ENCODE data around the gene DCAF8L2. TPM values are rescaled to one million over a fixed set of nuclear protein-coding genes. Genes with fewer than 3 reads are reported as not detected.

DCAF8L2 gene
- total RNA-seq, 1 experiment from 2014 or later, result not detected

DNA sequence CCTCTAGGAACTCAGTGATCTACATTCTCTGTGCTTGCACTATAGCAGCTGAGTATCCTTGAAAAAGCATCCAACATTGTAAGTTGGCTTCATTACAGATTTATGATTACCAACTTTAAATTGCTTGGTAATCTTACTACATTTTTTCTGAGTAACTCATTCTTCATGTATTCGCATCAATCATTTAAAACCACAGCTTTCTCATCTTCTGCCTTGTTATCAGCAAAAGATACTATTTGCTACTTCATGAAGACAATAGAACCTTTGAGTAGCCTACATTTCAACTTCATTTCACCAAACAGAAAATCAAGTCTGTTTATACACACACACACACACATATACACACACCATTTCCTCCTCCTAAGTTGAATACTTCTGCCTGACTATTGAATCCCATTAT lies 6.2 kb upstream of the DCAF8L2 start:
- H3K27me3 ChIP-seq (ENCODE audit: low read length), result no peaks in the 10 kb centered on the region
- DNase-seq (peak; percentile 49), ATAC-seq (no peak)
- H3K79me2 ChIP-seq (ENCODE audit: low read length), result no peaks in the 10 kb centered on the region
- H2AFZ ChIP-seq (ENCODE audit: low read length), result no peak overlapping the region
- no TSS peak for BruUV-seq (replicated peaks)
- H3K4me1 ChIP-seq (ENCODE audit: insufficient read depth, low read length), result no peaks in the 10 kb centered on the region; the same call in 1 of the 2 replicates
- no peak overlapping the region for H3K27ac ChIP-seq (ENCODE audit: low read length)
- no peaks in the 10 kb centered on the region for H3K36me3 ChIP-seq (ENCODE audit: low read depth, low read length)
- no peak overlapping the region for H3K4me2 ChIP-seq (ENCODE audit: low read length)
- no peak overlapping the region for H3K9ac ChIP-seq (ENCODE audit: low read length)
- no peak overlapping the region for H3K4me3 ChIP-seq (ENCODE audit: low read length)
- TF ChIP-seq EZH2phosphoT487 (IDR thresholded peaks at IDR 0.05; ENCODE audit: borderline replicate concordance, low read length), result no peak
- no peak for TF ChIP-seq EZH2 (IDR thresholded peaks at IDR 0.05; ENCODE audit: low read length, unreplicated experiment)
- TF ChIP-seq, protein P1, sequence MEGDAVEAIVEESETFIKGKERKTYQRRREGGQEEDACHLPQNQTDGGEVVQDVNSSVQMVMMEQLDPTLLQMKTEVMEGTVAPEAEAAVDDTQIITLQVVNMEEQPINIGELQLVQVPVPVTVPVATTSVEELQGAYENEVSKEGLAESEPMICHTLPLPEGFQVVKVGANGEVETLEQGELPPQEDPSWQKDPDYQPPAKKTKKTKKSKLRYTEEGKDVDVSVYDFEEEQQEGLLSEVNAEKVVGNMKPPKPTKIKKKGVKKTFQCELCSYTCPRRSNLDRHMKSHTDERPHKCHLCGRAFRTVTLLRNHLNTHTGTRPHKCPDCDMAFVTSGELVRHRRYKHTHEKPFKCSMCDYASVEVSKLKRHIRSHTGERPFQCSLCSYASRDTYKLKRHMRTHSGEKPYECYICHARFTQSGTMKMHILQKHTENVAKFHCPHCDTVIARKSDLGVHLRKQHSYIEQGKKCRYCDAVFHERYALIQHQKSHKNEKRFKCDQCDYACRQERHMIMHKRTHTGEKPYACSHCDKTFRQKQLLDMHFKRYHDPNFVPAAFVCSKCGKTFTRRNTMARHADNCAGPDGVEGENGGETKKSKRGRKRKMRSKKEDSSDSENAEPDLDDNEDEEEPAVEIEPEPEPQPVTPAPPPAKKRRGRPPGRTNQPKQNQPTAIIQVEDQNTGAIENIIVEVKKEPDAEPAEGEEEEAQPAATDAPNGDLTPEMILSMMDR (conservative IDR thresholded peaks at IDR 0.05; ENCODE audit: low read depth, low read length), result no peak
- intact Hi-C loops (cut with micrococcal nuclease), result no loop called here
- no peaks in the 10 kb centered on the region for H3F3A ChIP-seq (ENCODE audit: low read length, unreplicated experiment)
- CTCF ChIA-PET, result no interaction called here
- POLR2A ChIA-PET (ENCODE audit: unreplicated experiment), result no interaction called here
- H3K9me3 ChIP-seq (ENCODE audit: low read length), result no peaks in the 10 kb centered on the region
- no peaks in the 10 kb centered on the region for H3K9me2 ChIP-seq (replicated peaks; ENCODE audit: low read length)
- H4K20me1 ChIP-seq (ENCODE audit: low read length), result no peaks in the 10 kb centered on the region

DNA sequence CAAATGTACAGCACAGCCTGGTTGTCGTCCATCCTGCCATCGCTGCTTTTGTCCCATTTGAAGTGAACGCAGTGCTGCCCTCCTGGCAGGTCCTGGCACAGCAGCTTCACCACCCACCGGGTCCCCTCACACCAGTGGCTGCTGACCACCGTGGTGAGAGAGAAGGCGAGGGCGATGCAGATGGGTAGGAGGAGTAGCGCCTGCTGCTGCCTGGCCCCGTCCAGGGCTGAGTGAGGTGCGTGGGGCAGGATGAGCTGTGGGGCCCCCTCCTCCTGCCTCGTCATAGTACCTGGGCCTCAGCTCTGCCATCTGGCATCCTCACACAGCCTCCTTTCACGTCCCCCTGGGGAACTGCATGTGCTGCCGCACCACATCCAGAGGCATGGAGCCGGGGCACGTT lies 1.8 kb downstream of the DCAF8L2 start:
- Histone ChIP-seq H3K36me3 (ENCODE audit: low read depth, low read length) (no peaks in the 10 kb centered on the region), H3K79me2 (ENCODE audit: low read length) (no peaks in the 10 kb centered on the region), H3F3A (ENCODE audit: low read length, unreplicated experiment) (no peaks in the 10 kb centered on the region), H3K9me3 (ENCODE audit: low read length) (no peaks in the 10 kb centered on the region), H3K9me2 (replicated peaks; ENCODE audit: low read length) (no peaks in the 10 kb centered on the region), H3K4me3 (ENCODE audit: low read length) (no peak overlapping the region), H4K20me1 (ENCODE audit: low read length) (no peaks in the 10 kb centered on the region), H3K27me3 (ENCODE audit: low read length) (no peaks in the 10 kb centered on the region), H3K4me2 (ENCODE audit: low read length) (no peak overlapping the region), H2AFZ (ENCODE audit: low read length) (no peak overlapping the region), H3K27ac (ENCODE audit: low read length) (no peak overlapping the region), H3K4me1 (ENCODE audit: insufficient read depth, low read length) (no peaks in the 10 kb centered on the region), H3K9ac (ENCODE audit: low read length) (no peak overlapping the region)
- ATAC-seq (no peak), DNase-seq (no peak)
- POLR2A ChIA-PET (ENCODE audit: unreplicated experiment), result no interaction called here
- BruUV-seq (replicated peaks), result no TSS peak
- CTCF ChIA-PET, result no interaction called here
- TF ChIP-seq EZH2phosphoT487 (IDR thresholded peaks at IDR 0.05; ENCODE audit: borderline replicate concordance, low read length), result no peak
- no peak for TF ChIP-seq EZH2 (IDR thresholded peaks at IDR 0.05; ENCODE audit: low read length, unreplicated experiment)
- TF ChIP-seq, protein P1 (conservative IDR thresholded peaks at IDR 0.05; ENCODE audit: low read depth, low read length), result no peak
- intact Hi-C loops (cut with micrococcal nuclease), result no loop called here

DNA sequence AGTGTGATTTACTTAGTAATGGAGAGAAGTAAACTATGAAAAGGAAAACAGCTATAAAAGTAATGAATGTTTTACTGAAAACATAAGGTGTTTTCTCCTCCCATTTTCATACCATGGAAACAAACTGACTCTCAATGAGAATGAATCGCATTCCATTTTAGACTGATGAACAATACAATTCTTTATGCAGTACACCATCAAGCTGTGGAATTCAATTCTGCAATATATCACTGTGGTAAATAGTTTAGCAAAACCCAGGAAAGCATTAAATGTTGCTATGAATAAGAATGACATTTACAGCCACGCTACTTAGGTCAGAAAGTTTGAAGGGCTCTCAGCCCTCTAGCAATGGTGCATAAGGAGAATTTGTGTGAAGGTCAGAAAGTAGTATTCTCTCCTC lies 7.4 kb downstream of the DCAF8L2 start:
- TF ChIP-seq EZH2phosphoT487 (IDR thresholded peaks at IDR 0.05; ENCODE audit: borderline replicate concordance, low read length), result no peak
- TF ChIP-seq, protein P1 (conservative IDR thresholded peaks at IDR 0.05; ENCODE audit: low read depth, low read length), result no peak
- TF ChIP-seq EZH2 (IDR thresholded peaks at IDR 0.05; ENCODE audit: low read length, unreplicated experiment), result no peak
- no peaks in the 10 kb centered on the region for H3K27me3 ChIP-seq (ENCODE audit: low read length)
- no peaks in the 10 kb centered on the region for H3K9me3 ChIP-seq (ENCODE audit: low read length)
- no peaks in the 10 kb centered on the region for H3K36me3 ChIP-seq (ENCODE audit: low read depth, low read length)
- ATAC-seq (no peak), DNase-seq (no peak)
- no peaks in the 10 kb centered on the region for H4K20me1 ChIP-seq (ENCODE audit: low read length)
- H3K79me2 ChIP-seq (ENCODE audit: low read length), result no peaks in the 10 kb centered on the region
- no peak overlapping the region for H3K27ac ChIP-seq (ENCODE audit: low read length)
- BruUV-seq (replicated peaks), result no TSS peak
- intact Hi-C loops (cut with micrococcal nuclease), result no loop called here
- H3F3A ChIP-seq (ENCODE audit: low read length, unreplicated experiment), result no peaks in the 10 kb centered on the region
- H3K9ac ChIP-seq (ENCODE audit: low read length), result no peak overlapping the region
- H3K4me2 ChIP-seq (ENCODE audit: low read length), result no peak overlapping the region
- POLR2A ChIA-PET (ENCODE audit: unreplicated experiment), result no interaction called here
- no peak overlapping the region for H3K4me3 ChIP-seq (ENCODE audit: low read length)
- CTCF ChIA-PET, result no interaction called here
- H3K9me2 ChIP-seq (replicated peaks; ENCODE audit: low read length), result no peaks in the 10 kb centered on the region
- no peak overlapping the region for H2AFZ ChIP-seq (ENCODE audit: low read length)
- H3K4me1 ChIP-seq (ENCODE audit: insufficient read depth, low read length), result peaks cover 11% of the 10 kb centered on the region
